ENCODE measurements around the gene PAGR1.

Gene PAGR1

GRCh38 chr16:29812754-29813643 lies 3.0 kb upstream of the PAGR1 start:
- TF ChIP-seq ZC3H10 (CRISPR knock-in tag; IDR thresholded peaks at IDR 0.05) (no peak), PATZ1 (CRISPR knock-in tag; IDR thresholded peaks at IDR 0.05; ENCODE audit: borderline replicate concordance) (no peak), ZNF565 (CRISPR knock-in tag; conservative IDR thresholded peaks at IDR 0.05; ENCODE audit: low read depth) (no peak), ZFP30 (CRISPR knock-in tag; IDR thresholded peaks at IDR 0.05) (no peak), ARNTL (CRISPR knock-in tag; IDR thresholded peaks at IDR 0.05; ENCODE audit: borderline replicate concordance, low read depth) (no peak), RARB (CRISPR knock-in tag; IDR thresholded peaks at IDR 0.05) (no peak), ISL1 (CRISPR knock-in tag; IDR thresholded peaks at IDR 0.05) (no peak)
- ATAC-seq = no peak

- TF ChIP-seq PATZ1 (CRISPR knock-in tag; IDR thresholded peaks at IDR 0.05; ENCODE audit: borderline replicate concordance) = no peak
- no peak for TF ChIP-seq ARNTL (CRISPR knock-in tag; IDR thresholded peaks at IDR 0.05; ENCODE audit: borderline replicate concordance, low read depth)
- ATAC-seq = no peak
These were observed 2.0 kb upstream of the PAGR1 start for GRCh38 chr16:29813644-29814562.

- no peak for ATAC-seq
- no peak for TF ChIP-seq ZFP3 (CRISPR knock-in tag; IDR thresholded peaks at IDR 0.05)
- no peak for TF ChIP-seq POU6F1 (CRISPR knock-in tag; IDR thresholded peaks at IDR 0.05; ENCODE audit: borderline replicate concordance, low read depth)
- no peak for TF ChIP-seq PPARA (CRISPR knock-in tag; IDR thresholded peaks at IDR 0.05; ENCODE audit: borderline replicate concordance)
- TF ChIP-seq BACH2 (CRISPR knock-in tag; IDR thresholded peaks at IDR 0.05; ENCODE audit: borderline replicate concordance) = no peak
- TF ChIP-seq ZNF8 (CRISPR knock-in tag; IDR thresholded peaks at IDR 0.05) = no peak
- TF ChIP-seq TSHZ2 (CRISPR knock-in tag; IDR thresholded peaks at IDR 0.05) = no peak
- no peak for TF ChIP-seq OSR1 (CRISPR knock-in tag; IDR thresholded peaks at IDR 0.05)
These were observed 1.4 kb upstream of the PAGR1 start for GRCh38 chr16:29814592-29814991.

- ATAC-seq = no peak
- TF ChIP-seq ZFP30 (CRISPR knock-in tag; IDR thresholded peaks at IDR 0.05) (no peak), GLIS3 (CRISPR knock-in tag; IDR thresholded peaks at IDR 0.05) (no peak), ZNF8 (CRISPR knock-in tag; IDR thresholded peaks at IDR 0.05) (no peak), OSR1 (CRISPR knock-in tag; IDR thresholded peaks at IDR 0.05) (no peak), TSHZ2 (CRISPR knock-in tag; IDR thresholded peaks at IDR 0.05) (no peak), ZFP3 (CRISPR knock-in tag; IDR thresholded peaks at IDR 0.05) (no peak), ESRRG (CRISPR knock-in tag; IDR thresholded peaks at IDR 0.05) (no peak), RARB (CRISPR knock-in tag; IDR thresholded peaks at IDR 0.05) (no peak), ARNTL (CRISPR knock-in tag; IDR thresholded peaks at IDR 0.05; ENCODE audit: borderline replicate concordance, low read depth) (no peak), CSRNP3 (CRISPR knock-in tag; IDR thresholded peaks at IDR 0.05) (no peak), TCF4 (CRISPR knock-in tag; IDR thresholded peaks at IDR 0.05; ENCODE audit: borderline replicate concordance) (no peak), ZC3H10 (CRISPR knock-in tag; IDR thresholded peaks at IDR 0.05) (no peak), PPARA (CRISPR knock-in tag; IDR thresholded peaks at IDR 0.05; ENCODE audit: borderline replicate concordance) (no peak)
These were observed 775 bp upstream of the PAGR1 start for GRCh38 chr16:29815032-29815721.

Measured in SK-N-SH treated with all-trans-retinoic acid at 6 μM for 48 hours (cell line).